Suprapubic skin (tissue), 4 donors: ENCODE measurements around the gene CCDC124. TPM values are rescaled to one million over a fixed set of nuclear protein-coding genes. Genes with fewer than 3 reads are reported as not detected.
A peak's percentile ranks its signal among the peaks of the same experiment; 100 is the strongest.

Source experiments
- DNase-seq, 2 donors: peaks; one replicate each; pipeline ENCODE4 v3.0.0-alpha.2; 2019; ENCODE audit warnings: low spot score in 2 of 2
- H3K27ac ChIP-seq: fragments of 200-600 bp; sonication (generic); one replicate; pipeline ENCODE4 v1.5.1; 2019
- H3K27me3 ChIP-seq: fragments of 200-600 bp; sonication (generic); one replicate; pipeline ENCODE4 v1.5.1; 2019
- H3K36me3 ChIP-seq: fragments of 200-600 bp; sonication (generic); one replicate; pipeline ENCODE4 v1.5.1; 2019
- H3K4me1 ChIP-seq: fragments of 200-600 bp; sonication (generic); one replicate; pipeline ENCODE4 v1.5.1; 2019
- H3K4me3 ChIP-seq: fragments of 200-600 bp; sonication (generic); one replicate; pipeline ENCODE4 v1.5.1; 2019; ENCODE audit warnings: mild to moderate bottlenecking
- H3K9me3 ChIP-seq: fragments of 200-600 bp; sonication (generic); one replicate; pipeline ENCODE4 v1.5.1; 2019
- EP300 ChIP-seq: sonication (generic); formaldehyde crosslinking; IDR thresholded peaks from one replicate; pipeline ENCODE4 v1.6.1; 2017; ENCODE audit warnings: antibody characterized with exemption
- POLR2A ChIP-seq, 2 donors: fragments of 450-650 bp; IDR thresholded peaks; one replicate each; pipeline ENCODE4 v1.6.1; 2017; ENCODE audit warnings: antibody characterized with exemption in 2 of 2, mild to moderate bottlenecking in 2 of 2, moderate library complexity in 2 of 2
- POLR2AphosphoS5 ChIP-seq, 3 donors: sonication (generic); formaldehyde crosslinking; IDR thresholded peaks; one replicate each; pipeline ENCODE4 v1.6.1; 2017; ENCODE audit warnings: antibody characterized with exemption in 3 of 3
- WGBS: methylation state at CpG from one replicate; pipeline ENCODE4 v1.1.5; 2018; 5-methylcytosine and 5-hydroxymethylcytosine counted together
- total RNA-seq, 4 donors: library from RNA; depleted of rRNA; stranded (reverse); fragments of >200 nt; gene quantifications; one replicate each; pipeline ENCODE4 v1.1.0, GENCODE V29; 2016
- TF ChIP-seq, protein P1 (sequence below), 2 donors: fragments of 200-600 bp in 1 of 2; fragments of 450-650 bp in 1 of 2; sonication (generic) in 1 of 2; IDR thresholded peaks; one replicate each; pipeline ENCODE4 v1.5.1; 2016 to 2019; ENCODE audit warnings: antibody characterized with exemption in 2 of 2, mild to moderate bottlenecking in 1 of 2, moderate library complexity in 1 of 2

Gene CCDC124
- total RNA-seq, 4 donors from 2014 or later = 24.3 to 42.7 (median 33.1) TPM

DNA sequence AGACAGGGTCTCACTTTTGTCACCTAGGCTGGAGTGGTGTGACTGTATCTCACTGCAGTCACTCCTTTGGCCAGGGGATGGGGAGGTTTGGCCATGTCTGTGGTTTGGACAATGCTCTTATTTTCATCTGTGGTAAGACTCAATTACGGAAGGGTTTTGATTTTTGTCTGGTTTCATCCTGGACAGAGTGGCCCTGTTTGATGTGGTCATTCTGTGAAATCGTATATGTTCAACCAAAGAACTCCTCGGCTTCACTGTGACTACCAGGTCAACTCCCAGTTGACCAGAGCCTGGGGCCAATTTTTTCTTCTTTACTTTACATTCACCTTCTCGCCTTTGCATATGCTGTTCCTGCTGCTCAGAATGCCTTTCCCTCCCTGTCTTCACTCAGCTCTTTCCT lies 6.8 kb upstream of the CCDC124 start:
- no peaks in the 10 kb centered on the region for H3K36me3 ChIP-seq
- H3K27ac ChIP-seq = no peak overlapping the region
- H3K27me3 ChIP-seq = no peaks in the 10 kb centered on the region
- no peak overlapping the region for H3K4me3 ChIP-seq
- no peak for DNase-seq
- TF ChIP-seq, protein P1, sequence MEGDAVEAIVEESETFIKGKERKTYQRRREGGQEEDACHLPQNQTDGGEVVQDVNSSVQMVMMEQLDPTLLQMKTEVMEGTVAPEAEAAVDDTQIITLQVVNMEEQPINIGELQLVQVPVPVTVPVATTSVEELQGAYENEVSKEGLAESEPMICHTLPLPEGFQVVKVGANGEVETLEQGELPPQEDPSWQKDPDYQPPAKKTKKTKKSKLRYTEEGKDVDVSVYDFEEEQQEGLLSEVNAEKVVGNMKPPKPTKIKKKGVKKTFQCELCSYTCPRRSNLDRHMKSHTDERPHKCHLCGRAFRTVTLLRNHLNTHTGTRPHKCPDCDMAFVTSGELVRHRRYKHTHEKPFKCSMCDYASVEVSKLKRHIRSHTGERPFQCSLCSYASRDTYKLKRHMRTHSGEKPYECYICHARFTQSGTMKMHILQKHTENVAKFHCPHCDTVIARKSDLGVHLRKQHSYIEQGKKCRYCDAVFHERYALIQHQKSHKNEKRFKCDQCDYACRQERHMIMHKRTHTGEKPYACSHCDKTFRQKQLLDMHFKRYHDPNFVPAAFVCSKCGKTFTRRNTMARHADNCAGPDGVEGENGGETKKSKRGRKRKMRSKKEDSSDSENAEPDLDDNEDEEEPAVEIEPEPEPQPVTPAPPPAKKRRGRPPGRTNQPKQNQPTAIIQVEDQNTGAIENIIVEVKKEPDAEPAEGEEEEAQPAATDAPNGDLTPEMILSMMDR (IDR thresholded peaks at IDR 0.05) = no peak
- no peak for TF ChIP-seq POLR2AphosphoS5 (IDR thresholded peaks at IDR 0.05)
- TF ChIP-seq EP300 = no peak
- TF ChIP-seq POLR2A (IDR thresholded peaks at IDR 0.05) = no peak
- 79% methylated on average over 4 of the region's 4 CpGs for WGBS
- H3K9me3 ChIP-seq = no peaks in the 10 kb centered on the region
- no peaks in the 10 kb centered on the region for H3K4me1 ChIP-seq

DNA sequence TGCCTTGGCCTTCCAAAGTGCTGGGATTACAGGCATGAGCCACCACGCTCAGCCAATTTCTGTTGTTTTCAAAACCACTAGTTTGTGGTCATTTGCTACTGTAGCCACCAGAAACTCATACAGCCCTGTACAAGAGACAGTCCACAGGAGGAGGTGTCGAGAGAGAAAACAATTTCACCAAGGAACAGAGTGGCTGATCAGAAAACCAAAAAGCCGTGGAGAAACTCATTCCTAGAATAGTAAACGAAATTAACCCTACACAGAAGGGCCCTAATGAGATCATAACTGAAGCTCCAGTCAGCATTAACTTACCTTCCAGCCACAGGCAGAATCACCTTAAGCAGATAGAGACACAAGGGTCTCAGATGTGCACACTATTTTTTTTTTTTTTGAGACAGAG lies 3.8 kb upstream of the CCDC124 start:
- Histone ChIP-seq H3K36me3 (no peaks in the 10 kb centered on the region), H3K9me3 (no peaks in the 10 kb centered on the region), H3K4me3 (no peak overlapping the region), H3K27me3 (no peaks in the 10 kb centered on the region), H3K27ac (no peak overlapping the region), H3K4me1 (peaks cover 20% of the 10 kb centered on the region)
- TF ChIP-seq EP300 = no peak
- TF ChIP-seq, protein P1 (IDR thresholded peaks at IDR 0.05) = no peak
- no peak for TF ChIP-seq POLR2A (IDR thresholded peaks at IDR 0.05)
- TF ChIP-seq POLR2AphosphoS5 (IDR thresholded peaks at IDR 0.05) = no peak
- no peak for DNase-seq
- 55% methylated on average over 4 of the region's 4 CpGs for WGBS

DNA sequence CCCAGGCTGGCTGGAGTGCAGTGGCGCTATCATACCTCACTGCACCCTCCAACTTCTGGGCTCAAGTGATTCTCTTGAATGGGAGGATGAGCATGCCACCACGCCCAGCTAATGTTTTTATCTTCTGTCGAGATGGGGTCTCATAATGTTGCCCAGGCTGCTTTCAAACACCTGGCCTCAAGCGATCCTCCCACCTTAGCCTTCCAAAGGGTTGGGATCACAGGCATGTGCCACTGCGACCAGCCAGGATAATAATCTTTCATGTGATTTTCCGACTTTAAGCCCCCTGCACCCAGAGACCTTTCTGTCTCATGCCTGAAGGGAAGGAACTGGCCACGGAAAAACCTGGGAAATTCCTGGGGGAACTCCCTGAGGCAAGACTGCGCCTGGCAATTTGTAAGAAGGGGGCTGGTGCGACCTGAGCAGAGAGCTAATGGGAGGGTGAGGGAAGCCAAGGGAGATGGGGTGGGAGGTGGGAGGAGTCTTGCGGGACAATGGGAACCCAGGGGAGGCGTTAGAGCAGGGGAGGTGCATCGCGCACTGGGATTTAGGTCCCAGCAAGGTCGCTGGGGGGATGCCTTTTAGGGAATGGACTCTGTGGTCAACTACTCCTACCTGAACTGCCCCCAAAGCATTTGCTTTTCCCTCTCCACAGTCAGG lies 1.2 kb upstream of the CCDC124 start:
- Histone ChIP-seq H3K4me1 (peaks cover 23% of the 10 kb centered on the region), H3K27ac (no peak overlapping the region), H3K4me3 (peak overlapping the region; percentile 85), H3K9me3 (no peaks in the 10 kb centered on the region), H3K36me3 (peaks cover 5% of the 10 kb centered on the region), H3K27me3 (no peaks in the 10 kb centered on the region)
- DNase-seq = no peak
- TF ChIP-seq POLR2AphosphoS5 (IDR thresholded peaks at IDR 0.05) = no peak
- TF ChIP-seq, protein P1 (IDR thresholded peaks at IDR 0.05) = no peak
- no peak for TF ChIP-seq POLR2A (IDR thresholded peaks at IDR 0.05)
- TF ChIP-seq EP300 = no peak
- 29% methylated on average over 13 of the region's 14 CpGs for WGBS

DNA sequence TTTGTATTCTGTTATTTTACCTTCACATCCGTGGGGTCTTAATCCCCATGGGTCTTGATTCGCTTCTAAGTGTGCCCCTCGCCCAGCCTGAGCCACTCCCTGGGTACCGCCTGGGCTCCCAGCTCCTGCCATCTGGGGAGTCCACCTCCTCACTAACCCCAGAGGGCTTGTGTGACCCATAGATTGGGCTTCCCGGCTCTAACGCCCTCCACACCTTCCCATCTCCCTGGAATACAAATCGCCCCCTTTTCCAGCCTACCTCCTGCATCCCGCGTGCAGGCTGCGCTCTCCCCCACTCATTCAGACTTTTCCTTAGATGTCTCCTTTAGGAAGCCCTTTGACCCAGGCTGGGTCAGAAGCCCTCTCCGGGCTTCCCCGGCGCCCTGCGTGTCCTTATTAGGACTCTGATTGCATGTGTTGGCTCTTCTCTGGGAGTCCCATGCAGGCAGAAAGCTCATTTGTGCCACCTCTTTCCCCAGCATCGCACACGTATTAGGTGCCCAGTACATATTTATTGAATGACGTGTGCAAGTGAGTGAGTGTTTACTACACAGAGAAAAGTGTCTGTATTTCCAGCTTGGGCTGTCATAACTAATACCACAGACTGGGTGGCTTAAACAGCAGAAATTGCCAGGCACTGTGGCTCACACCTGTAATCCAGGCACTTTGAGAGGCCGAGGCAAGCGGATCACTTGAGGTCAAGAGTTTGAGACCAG lies 757 bp downstream of the CCDC124 start:
- peaks cover 23% of the 10 kb centered on the region for H3K4me1 ChIP-seq
- DNase-seq = no peak
- 23% methylated on average over 19 of the region's 19 CpGs for WGBS

DNA sequence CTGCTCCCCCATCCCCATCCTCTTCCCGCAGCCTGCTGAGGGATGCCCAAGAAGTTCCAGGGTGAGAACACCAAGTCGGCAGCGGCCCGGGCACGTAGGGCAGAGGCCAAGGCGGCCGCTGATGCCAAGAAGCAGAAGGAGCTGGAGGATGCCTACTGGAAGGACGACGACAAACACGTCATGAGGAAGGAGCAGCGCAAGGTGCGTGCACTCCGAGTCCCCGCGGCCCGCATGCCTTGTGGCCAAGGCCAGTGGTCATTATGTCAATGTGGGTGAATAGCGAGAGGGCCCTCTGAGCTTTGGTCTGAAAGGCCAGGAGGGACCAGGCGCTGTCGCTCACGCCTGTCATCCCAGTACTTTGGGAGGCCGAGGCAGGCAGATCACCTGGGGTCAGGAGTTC lies 3.6 kb downstream of the CCDC124 start:
- Histone ChIP-seq H3K27ac (no peak overlapping the region), H3K36me3 (peaks cover 16% of the 10 kb centered on the region), H3K4me3 (no peak overlapping the region), H3K4me1 (peaks cover 23% of the 10 kb centered on the region), H3K27me3 (no peaks in the 10 kb centered on the region), H3K9me3 (no peaks in the 10 kb centered on the region)
- no peak for DNase-seq
- TF ChIP-seq, protein P1 (IDR thresholded peaks at IDR 0.05) = no peak
- no peak for TF ChIP-seq POLR2A (IDR thresholded peaks at IDR 0.05)
- TF ChIP-seq POLR2AphosphoS5 (IDR thresholded peaks at IDR 0.05) = no peak
- TF ChIP-seq EP300 = no peak
- 92% methylated on average over 20 of the region's 21 CpGs for WGBS

More for the DNA sequence above, 757 bp downstream of the CCDC124 start:
- Histone ChIP-seq H3K36me3 (peaks cover 6% of the 10 kb centered on the region), H3K27me3 (no peaks in the 10 kb centered on the region), H3K4me3 (peak overlapping the region; percentile 85), H3K9me3 (no peaks in the 10 kb centered on the region), H3K27ac (peak overlapping the region; percentile 81)
- TF ChIP-seq, protein P1 (IDR thresholded peaks at IDR 0.05) = no peak
- no peak for TF ChIP-seq POLR2AphosphoS5 (IDR thresholded peaks at IDR 0.05)
- TF ChIP-seq EP300 = no peak
- no peak for TF ChIP-seq POLR2A (IDR thresholded peaks at IDR 0.05)
